K562 (cell line): Measurements from ENCODE around the gene CNTRL. TPM values are rescaled to one million over a fixed set of nuclear protein-coding genes. Genes with fewer than 3 reads are reported as not detected.

ENCODE experiments used
- ATF4 ChIP-seq: fragments of 450-650 bp; formaldehyde crosslinking; IDR thresholded peaks from 2 replicates; pipeline ENCODE4 v1.4.0; 2022; ENCODE audit warnings: mild to moderate bottlenecking, moderate library complexity
- CLOCK ChIP-seq: fragments of 250-450 bp; sonication (Bioruptor Pico); IDR thresholded peaks from 2 replicates; pipeline ENCODE4 v1.4.0; 2020; ENCODE audit warnings: mild to moderate bottlenecking, moderate library complexity, borderline replicate concordance
- CREB1 ChIP-seq, 2 experiments: sonication (generic) in 1 of 2; formaldehyde crosslinking in 1 of 2; IDR thresholded peaks; 2 replicates each; pipeline versions ENCODE4 v1.6.1 to v1.8.0; 2012 to 2022; ENCODE audit warnings: inconsistent platforms in 1 of 2, mild to moderate bottlenecking in 1 of 2, missing genetic modification reagents in 1 of 2, moderate library complexity in 1 of 2
- CXXC5 ChIP-seq: fragments of 250-450 bp; sonication (Bioruptor Pico); IDR thresholded peaks from 2 replicates; pipeline ENCODE4 v1.8.0; 2022; ENCODE audit warnings: inconsistent platforms, mild to moderate bottlenecking, moderate library complexity
- DIDO1 ChIP-seq: fragments of 450-650 bp; IDR thresholded peaks from 2 replicates; pipeline ENCODE4 v1.6.1; 2016; ENCODE audit warnings: low read depth, missing biosample characterization, missing genetic modification characterization
- GTF3C2 ChIP-seq: IDR thresholded peaks from 3 replicates; pipeline ENCODE4 v1.6.1; 2011; ENCODE audit warnings: borderline replicate concordance, mild to moderate bottlenecking, moderate library complexity; ENCODE audit not compliant: insufficient read length; ENCODE audit errors: extremely low read depth
- MEF2D ChIP-seq: conservative IDR thresholded peaks from 2 replicates; pipeline ENCODE4 v1.6.1; 2016; ENCODE audit warnings: low read depth, missing genetic modification characterization, missing compliant biosample characterization
- RBFOX2 ChIP-seq: fragments of 200-400 bp; formaldehyde crosslinking; IDR thresholded peaks from 2 replicates; pipeline ENCODE4 v1.6.1; 2017; ENCODE audit warnings: low read depth, mild to moderate bottlenecking, low read length, moderate library complexity
- ZNF395 ChIP-seq: fragments of 200-800 bp; sonication (Bioruptor generic); IDR thresholded peaks from 2 replicates; pipeline ENCODE4 v1.6.1; 2017; ENCODE audit warnings: missing genetic modification characterization, missing compliant biosample characterization
- ZNF583 ChIP-seq: fragments of 250-450 bp; sonication (Bioruptor Pico); IDR thresholded peaks from 2 replicates; pipeline ENCODE4 v1.4.0; 2020
- ZNF592 ChIP-seq: fragments of 450-650 bp; IDR thresholded peaks from 2 replicates; pipeline ENCODE4 v1.6.1; 2017; ENCODE audit warnings: antibody characterized with exemption, mild to moderate bottlenecking
- ZNF766 ChIP-seq: fragments of 200-800 bp; sonication (Bioruptor generic); conservative IDR thresholded peaks from 2 replicates; pipeline ENCODE4 v1.6.1; 2016; ENCODE audit warnings: missing genetic modification characterization, missing compliant biosample characterization
- ZSCAN32 ChIP-seq: fragments of 450-650 bp; formaldehyde crosslinking; IDR thresholded peaks from 2 replicates; pipeline ENCODE4 v1.4.0; 2020; ENCODE audit warnings: mild to moderate bottlenecking, moderate library complexity
- polyA plus RNA-seq, 8 experiments: library from polyadenylated mRNA; depleted of rRNA in 4 of 8; stranded (reverse) in 5 of 8; unstranded in 3 of 8; fragments of >200 nt; fragmentation: Nextera tagmentation in 2 of 8; fragmentation: Illumina TruSeq in 1 of 8; extraction: Ambion mirVana in 2 of 8; extraction: Trizol in 1 of 8; gene quantifications; 2 replicates each; pipeline versions ENCODE4 v1.2.1 to v1.2.3, GENCODE V29; 2011 to 2014; ENCODE audit warnings: inconsistent platforms in 1 of 8, missing spikeins in 1 of 8
- total RNA-seq, 7 experiments: library from RNA; depleted of rRNA in 6 of 7; stranded (reverse); fragments of >200 nt in 6 of 7; fragmentation: Illumina TruSeq in 2 of 7; extraction: Trizol in 2 of 7; gene quantifications; 2 replicates each; pipeline versions ENCODE4 v1.2.1 to v1.2.3, GENCODE V29; 2011 to 2021; ENCODE audit warnings: low replicate concordance in 1 of 7

Gene CNTRL
- total and polyA plus RNA-seq, 9 of the 15 experiments (the other 6 are each of a cell fraction or from before 2014, with no cell fraction given) = 9.2 to 28.9 (median 20.5) TPM

GRCh38 chr9:121218357-121219027 lies 143.7 kb downstream of the CNTRL start (continued):
- TF ChIP-seq ZSCAN32 = peak; percentile 15; the same call in 1 of the 2 replicates
- no peak for TF ChIP-seq GTF3C2
- TF ChIP-seq ATF4 (CRISPR knock-in tag) = peak; percentile 75; the same call in 1 of the 2 replicates
- peak; percentile 91 for TF ChIP-seq ZNF766
- no peak for TF ChIP-seq CREB1 (IDR thresholded peaks at IDR 0.05)
- TF ChIP-seq CREB1 (CRISPR knock-in tag; IDR thresholded peaks at IDR 0.05) = peak; percentile 42; the same call in 1 of the 2 replicates
- TF ChIP-seq DIDO1 (tag) = peak; percentile 82
- peak; percentile 99 for TF ChIP-seq ZNF592
- peak; percentile 66 for TF ChIP-seq CXXC5 (CRISPR knock-in tag)
- no peak for TF ChIP-seq CLOCK (CRISPR knock-in tag)
- peak; percentile 90 for TF ChIP-seq ZNF583
- TF ChIP-seq MEF2D = peak; percentile 90
- TF ChIP-seq ZNF395 = peak; percentile 92
- TF ChIP-seq RBFOX2 = no peak
